Neural cell (in vitro differentiated cells): ENCODE data around the gene JHY. TPM values are rescaled to one million over a fixed set of nuclear protein-coding genes. Genes with fewer than 3 reads are reported as not detected.

Experiments
- H2AFZ ChIP-seq: fragments of 200-600, 300-800 bp; sonication (generic), shearing (Covaris generic); 2 replicates; pipeline ENCODE4 v1.6.0; 2014; ENCODE audit warnings: low read depth, mild to moderate bottlenecking, antibody characterized with exemption, low read length, moderate library complexity
- H3F3A ChIP-seq: fragments of 200-600 bp; shearing (Covaris generic); 2 replicates; pipeline ENCODE4 v1.6.1; 2016; ENCODE audit warnings: mild to moderate bottlenecking, moderate library complexity, mixed read lengths, antibody characterized with exemption, low read length; ENCODE audit not compliant: insufficient read depth, poor library complexity, severe bottlenecking
- H3K27ac ChIP-seq: fragments of 200-600, 300-800 bp; sonication (generic), shearing (Covaris generic); 2 replicates; pipeline ENCODE4 v1.5.1; 2014; ENCODE audit warnings: mild to moderate bottlenecking, low read length, moderate library complexity
- H3K27me3 ChIP-seq: fragments of 300-800, 200-600 bp; sonication (generic), shearing (Covaris generic); 2 replicates; pipeline ENCODE4 v1.6.0; 2014; ENCODE audit warnings: mild to moderate bottlenecking, low read depth, low read length, moderate library complexity; ENCODE audit not compliant: insufficient read depth
- H3K36me3 ChIP-seq: fragments of 300-800, 200-600 bp; sonication (generic), shearing (Covaris generic); 2 replicates; pipeline ENCODE4 v1.5.1; 2014; ENCODE audit warnings: mild to moderate bottlenecking, antibody characterized with exemption, low read length, moderate library complexity; ENCODE audit not compliant: insufficient read depth
- H3K4me2 ChIP-seq: fragments of 300-800, 200-600 bp; sonication (generic), shearing (Covaris generic); 2 replicates; pipeline ENCODE4 v1.6.0; 2014; ENCODE audit warnings: mild to moderate bottlenecking, low read length
- H3K4me3 ChIP-seq: fragments of 300-800, 200-600 bp; sonication (generic), shearing (Covaris generic); 2 replicates; pipeline ENCODE4 v1.5.1; 2014; ENCODE audit warnings: mild to moderate bottlenecking, low read length, moderate library complexity
- H3K79me2 ChIP-seq: fragments of 200-600 bp; shearing (Covaris generic); replicated peaks from 2 replicates; pipeline ENCODE4 v1.6.0; 2014; ENCODE audit warnings: mild to moderate bottlenecking, low read length, moderate library complexity; ENCODE audit not compliant: insufficient read depth
- H3K9ac ChIP-seq: fragments of 300-800, 200-600 bp; sonication (generic), shearing (Covaris generic); 2 replicates; pipeline ENCODE4 v1.6.1; 2016; ENCODE audit warnings: mild to moderate bottlenecking, low read length, mixed read lengths
- H3K9me2 ChIP-seq: fragments of 200-600 bp; shearing (Covaris generic); 2 replicates; pipeline ENCODE4 v1.6.1; 2016; ENCODE audit warnings: mild to moderate bottlenecking, low read length, mixed read lengths; ENCODE audit not compliant: insufficient read depth
- H3K9me3 ChIP-seq: fragments of 200-600, 300-800 bp; sonication (generic), shearing (Covaris generic); 2 replicates; pipeline ENCODE4 v1.6.1; 2016; ENCODE audit warnings: mild to moderate bottlenecking, mixed run types, low read length, moderate library complexity, mixed read lengths
- H4K20me1 ChIP-seq: fragments of 200-600 bp; shearing (Covaris generic); 2 replicates; pipeline ENCODE4 v1.6.1; 2016; ENCODE audit warnings: mild to moderate bottlenecking, mixed run types; ENCODE audit not compliant: insufficient read depth
- EP300 ChIP-seq: fragments of 450-650 bp; conservative IDR thresholded peaks from 2 replicates; pipeline ENCODE4 v1.6.1; 2014; ENCODE audit warnings: antibody characterized with exemption, mild to moderate bottlenecking, moderate library complexity; ENCODE audit not compliant: poor library complexity, severe bottlenecking
- EZH2 ChIP-seq: fragments of 200-600, 300-800 bp; shearing (Covaris generic), sonication (generic); IDR thresholded peaks from 2 replicates; pipeline ENCODE4 v1.6.1; 2014; ENCODE audit warnings: antibody characterized with exemption, low read length, borderline replicate concordance, mild to moderate bottlenecking; ENCODE audit not compliant: insufficient read depth, poor library complexity, severe bottlenecking
- MXI1 ChIP-seq: fragments of 450-650 bp; conservative IDR thresholded peaks from 2 replicates; pipeline ENCODE4 v1.6.1; 2014; ENCODE audit warnings: antibody characterized with exemption, mild to moderate bottlenecking; ENCODE audit not compliant: poor library complexity, severe bottlenecking
- POLR2AphosphoS5 ChIP-seq: IDR thresholded peaks from 2 replicates; pipeline ENCODE4 v1.6.1; 2012
- RAD21 ChIP-seq: fragments of 450-650 bp; conservative IDR thresholded peaks from 2 replicates; pipeline ENCODE4 v1.6.1; 2014; ENCODE audit warnings: antibody characterized with exemption, mild to moderate bottlenecking, moderate library complexity
- REST ChIP-seq: IDR thresholded peaks from 2 replicates; pipeline ENCODE4 v1.6.1; 2012; ENCODE audit warnings: borderline replicate concordance
- SMC3 ChIP-seq: fragments of 450-650 bp; conservative IDR thresholded peaks from 2 replicates; pipeline ENCODE4 v1.6.1; 2014; ENCODE audit warnings: antibody characterized with exemption, mild to moderate bottlenecking, moderate library complexity; ENCODE audit not compliant: poor library complexity
- TAF1 ChIP-seq: IDR thresholded peaks from 2 replicates; pipeline ENCODE4 v1.6.1; 2012; ENCODE audit warnings: low read depth
- polyA plus RNA-seq: library from polyadenylated mRNA; depleted of rRNA; stranded (reverse); fragments of >200 nt; gene quantifications from 2 replicates; pipeline ENCODE4 v1.2.3, GENCODE V29; 2014
- TF ChIP-seq, protein P1 (sequence below): fragments of 450-650 bp; IDR thresholded peaks from 2 replicates; pipeline ENCODE4 v1.5.1; 2014; ENCODE audit warnings: antibody characterized with exemption, mild to moderate bottlenecking, moderate library complexity; ENCODE audit not compliant: poor library complexity, severe bottlenecking

The JHY gene
- polyA plus RNA-seq, 1 donor from 2014 or later: 0.37 TPM

DNA sequence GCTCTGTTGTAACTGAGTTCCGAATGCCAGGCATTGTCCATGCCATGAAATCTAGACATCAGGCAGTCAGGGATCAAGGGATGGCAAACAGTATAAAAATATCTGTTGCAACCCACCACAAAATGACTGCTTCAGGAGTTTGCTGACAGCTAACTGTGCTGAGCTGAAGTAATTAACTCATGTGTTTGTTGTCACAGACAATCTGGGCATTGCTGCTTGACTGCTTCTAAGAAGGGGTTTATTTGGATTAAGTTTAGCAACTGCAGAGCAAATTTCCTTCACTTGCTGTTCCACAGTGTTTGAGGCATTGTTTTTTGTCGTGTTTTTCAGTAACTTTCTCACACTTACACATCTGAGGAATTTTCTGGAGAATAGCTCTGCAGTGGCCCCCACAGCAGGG, 68.7 kb downstream of the JHY start:
- no peak overlapping the region for H3K27ac ChIP-seq
- no peak overlapping the region for H3K4me2 ChIP-seq
- no peaks in the 10 kb centered on the region for H4K20me1 ChIP-seq
- no peaks in the 10 kb centered on the region for H3K9me3 ChIP-seq
- H3K79me2 ChIP-seq: no peaks in the 10 kb centered on the region
- H3K9ac ChIP-seq: no peak overlapping the region
- H3K4me3 ChIP-seq: no peak overlapping the region
- peaks cover 7% of the 10 kb centered on the region for H3K27me3 ChIP-seq
- no peaks in the 10 kb centered on the region for H3K36me3 ChIP-seq
- H2AFZ ChIP-seq: no peak overlapping the region
- H3K9me2 ChIP-seq: no peaks in the 10 kb centered on the region
- H3F3A ChIP-seq: no peaks in the 10 kb centered on the region
- no peak for TF ChIP-seq TAF1
- TF ChIP-seq EZH2: no peak
- no peak for TF ChIP-seq RAD21
- TF ChIP-seq SMC3: no peak
- TF ChIP-seq, protein P1, sequence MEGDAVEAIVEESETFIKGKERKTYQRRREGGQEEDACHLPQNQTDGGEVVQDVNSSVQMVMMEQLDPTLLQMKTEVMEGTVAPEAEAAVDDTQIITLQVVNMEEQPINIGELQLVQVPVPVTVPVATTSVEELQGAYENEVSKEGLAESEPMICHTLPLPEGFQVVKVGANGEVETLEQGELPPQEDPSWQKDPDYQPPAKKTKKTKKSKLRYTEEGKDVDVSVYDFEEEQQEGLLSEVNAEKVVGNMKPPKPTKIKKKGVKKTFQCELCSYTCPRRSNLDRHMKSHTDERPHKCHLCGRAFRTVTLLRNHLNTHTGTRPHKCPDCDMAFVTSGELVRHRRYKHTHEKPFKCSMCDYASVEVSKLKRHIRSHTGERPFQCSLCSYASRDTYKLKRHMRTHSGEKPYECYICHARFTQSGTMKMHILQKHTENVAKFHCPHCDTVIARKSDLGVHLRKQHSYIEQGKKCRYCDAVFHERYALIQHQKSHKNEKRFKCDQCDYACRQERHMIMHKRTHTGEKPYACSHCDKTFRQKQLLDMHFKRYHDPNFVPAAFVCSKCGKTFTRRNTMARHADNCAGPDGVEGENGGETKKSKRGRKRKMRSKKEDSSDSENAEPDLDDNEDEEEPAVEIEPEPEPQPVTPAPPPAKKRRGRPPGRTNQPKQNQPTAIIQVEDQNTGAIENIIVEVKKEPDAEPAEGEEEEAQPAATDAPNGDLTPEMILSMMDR: no peak
- TF ChIP-seq REST: no peak
- TF ChIP-seq POLR2AphosphoS5: no peak
- TF ChIP-seq MXI1: no peak
- no peak for TF ChIP-seq EP300

DNA sequence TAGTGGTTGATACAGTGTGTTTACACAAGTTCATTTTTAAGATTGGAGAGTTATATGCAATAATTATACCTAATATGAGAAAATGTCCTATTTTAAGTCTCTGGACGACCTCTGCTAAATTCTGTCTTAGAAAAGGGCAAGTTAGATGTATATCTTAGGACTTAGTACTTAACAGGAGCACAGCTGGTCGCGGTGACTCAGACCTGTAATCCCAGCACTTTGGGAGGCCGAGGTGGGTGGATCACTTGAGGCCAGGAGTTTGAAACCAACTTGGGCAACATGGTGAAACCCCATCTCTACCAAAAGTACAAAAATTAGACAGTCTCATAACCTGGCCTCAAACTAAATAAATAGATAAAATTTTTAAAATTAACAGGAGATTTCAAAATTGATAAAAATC, 71.9 kb downstream of the JHY start:
- peaks cover 10% of the 10 kb centered on the region for H3K27me3 ChIP-seq
- no peak for TF ChIP-seq TAF1
- H3K36me3 ChIP-seq: no peaks in the 10 kb centered on the region
- no peak overlapping the region for H3K4me3 ChIP-seq
- no peak overlapping the region for H3K9ac ChIP-seq
- no peaks in the 10 kb centered on the region for H3K79me2 ChIP-seq
- H2AFZ ChIP-seq: no peak overlapping the region
- H3K9me3 ChIP-seq: no peaks in the 10 kb centered on the region
- no peak overlapping the region for H3K27ac ChIP-seq
- H3K4me2 ChIP-seq: no peak overlapping the region
- no peaks in the 10 kb centered on the region for H3F3A ChIP-seq
- H3K9me2 ChIP-seq: no peaks in the 10 kb centered on the region
- no peaks in the 10 kb centered on the region for H4K20me1 ChIP-seq

DNA sequence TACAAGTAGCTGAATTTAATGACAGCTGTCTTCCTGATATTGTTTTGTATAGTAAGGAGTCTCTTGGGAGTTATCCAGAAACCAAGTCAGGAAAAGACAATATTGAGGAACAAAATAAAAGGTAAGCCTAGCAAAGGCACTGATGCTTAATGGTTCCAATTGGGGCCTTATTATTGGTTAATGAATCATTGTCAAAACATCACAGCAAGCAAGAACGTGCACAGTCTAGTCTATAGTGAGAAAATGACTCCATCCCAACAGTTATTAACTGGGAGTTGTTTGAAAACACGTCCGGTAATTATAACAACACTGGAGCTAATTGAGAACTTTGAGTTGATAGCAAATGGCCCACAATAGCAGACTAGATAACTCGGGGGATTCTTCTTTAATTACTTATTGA, 81.4 kb downstream of the JHY start:
- H2AFZ ChIP-seq: no peak overlapping the region
- H3K9me3 ChIP-seq: no peaks in the 10 kb centered on the region
- H3K9ac ChIP-seq: no peak overlapping the region
- H4K20me1 ChIP-seq: no peaks in the 10 kb centered on the region
- no peak overlapping the region for H3K27ac ChIP-seq
- TF ChIP-seq POLR2AphosphoS5: no peak
- TF ChIP-seq, protein P1: no peak
- TF ChIP-seq REST: no peak
- no peak for TF ChIP-seq EP300
- TF ChIP-seq EZH2: no peak
- no peak for TF ChIP-seq SMC3
- TF ChIP-seq TAF1: no peak
- no peak for TF ChIP-seq MXI1
- no peak for TF ChIP-seq RAD21
- peaks cover 58% of the 10 kb centered on the region for H3K27me3 ChIP-seq
- no peaks in the 10 kb centered on the region for H3K9me2 ChIP-seq
- H3K36me3 ChIP-seq: no peaks in the 10 kb centered on the region
- no peak overlapping the region for H3K4me3 ChIP-seq
- no peak overlapping the region for H3K4me2 ChIP-seq
- H3F3A ChIP-seq: no peaks in the 10 kb centered on the region
- no peaks in the 10 kb centered on the region for H3K79me2 ChIP-seq
